GM12872 (cell line): ENCODE data around the gene VRTN.

Experiments
- TF ChIP-seq, protein P1 (sequence below): IDR thresholded peaks from 3 replicates; pipeline ENCODE4 v1.5.1; 2011; ENCODE audit warnings: low read depth, mild to moderate bottlenecking, low read length, moderate library complexity; ENCODE audit not compliant: insufficient read depth

Gene VRTN, protein sequence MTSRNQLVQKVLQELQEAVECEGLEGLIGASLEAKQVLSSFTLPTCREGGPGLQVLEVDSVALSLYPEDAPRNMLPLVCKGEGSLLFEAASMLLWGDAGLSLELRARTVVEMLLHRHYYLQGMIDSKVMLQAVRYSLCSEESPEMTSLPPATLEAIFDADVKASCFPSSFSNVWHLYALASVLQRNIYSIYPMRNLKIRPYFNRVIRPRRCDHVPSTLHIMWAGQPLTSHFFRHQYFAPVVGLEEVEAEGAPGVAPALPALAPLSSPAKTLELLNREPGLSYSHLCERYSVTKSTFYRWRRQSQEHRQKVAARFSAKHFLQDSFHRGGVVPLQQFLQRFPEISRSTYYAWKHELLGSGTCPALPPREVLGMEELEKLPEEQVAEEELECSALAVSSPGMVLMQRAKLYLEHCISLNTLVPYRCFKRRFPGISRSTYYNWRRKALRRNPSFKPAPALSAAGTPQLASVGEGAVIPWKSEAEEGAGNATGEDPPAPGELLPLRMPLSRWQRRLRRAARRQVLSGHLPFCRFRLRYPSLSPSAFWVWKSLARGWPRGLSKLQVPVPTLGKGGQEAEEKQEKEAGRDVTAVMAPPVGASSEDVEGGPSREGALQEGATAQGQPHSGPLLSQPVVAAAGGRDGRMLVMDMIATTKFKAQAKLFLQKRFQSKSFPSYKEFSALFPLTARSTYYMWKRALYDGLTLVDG

GRCh38 chr14:74348241-74348734 lies at the start of gene VRTN:
Gene VRTN (plus strand): TSS chr14:74348471. CDS start chr14:74356784, 8,313 bp downstream.
- TF ChIP-seq, protein P1, sequence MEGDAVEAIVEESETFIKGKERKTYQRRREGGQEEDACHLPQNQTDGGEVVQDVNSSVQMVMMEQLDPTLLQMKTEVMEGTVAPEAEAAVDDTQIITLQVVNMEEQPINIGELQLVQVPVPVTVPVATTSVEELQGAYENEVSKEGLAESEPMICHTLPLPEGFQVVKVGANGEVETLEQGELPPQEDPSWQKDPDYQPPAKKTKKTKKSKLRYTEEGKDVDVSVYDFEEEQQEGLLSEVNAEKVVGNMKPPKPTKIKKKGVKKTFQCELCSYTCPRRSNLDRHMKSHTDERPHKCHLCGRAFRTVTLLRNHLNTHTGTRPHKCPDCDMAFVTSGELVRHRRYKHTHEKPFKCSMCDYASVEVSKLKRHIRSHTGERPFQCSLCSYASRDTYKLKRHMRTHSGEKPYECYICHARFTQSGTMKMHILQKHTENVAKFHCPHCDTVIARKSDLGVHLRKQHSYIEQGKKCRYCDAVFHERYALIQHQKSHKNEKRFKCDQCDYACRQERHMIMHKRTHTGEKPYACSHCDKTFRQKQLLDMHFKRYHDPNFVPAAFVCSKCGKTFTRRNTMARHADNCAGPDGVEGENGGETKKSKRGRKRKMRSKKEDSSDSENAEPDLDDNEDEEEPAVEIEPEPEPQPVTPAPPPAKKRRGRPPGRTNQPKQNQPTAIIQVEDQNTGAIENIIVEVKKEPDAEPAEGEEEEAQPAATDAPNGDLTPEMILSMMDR = no peak

DNA sequence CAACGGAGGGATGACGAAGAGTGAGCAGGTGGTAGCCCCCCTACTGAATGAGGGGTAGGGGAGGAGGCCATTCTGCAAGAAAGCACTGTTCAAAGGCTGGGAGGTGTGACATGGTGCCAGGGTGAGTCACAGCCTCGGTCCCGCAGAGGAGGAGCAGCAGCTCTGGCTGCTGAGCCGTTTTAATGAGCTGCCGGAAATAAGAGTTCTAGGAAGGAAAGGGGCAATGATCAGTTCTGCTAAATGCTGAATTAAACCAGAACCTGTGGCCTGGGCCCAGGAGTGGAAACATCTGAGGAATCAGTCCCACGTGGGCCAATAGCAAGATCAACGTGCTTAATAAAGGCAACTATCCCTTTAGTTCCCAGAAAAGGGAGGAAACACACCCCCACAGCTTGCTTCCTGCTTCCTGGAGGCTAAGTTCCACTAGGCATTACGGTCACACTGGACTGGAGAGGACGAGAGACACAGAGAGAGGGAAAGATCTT lies 49.2 kb upstream of the VRTN start:
- TF ChIP-seq, protein P1 = no peak

DNA sequence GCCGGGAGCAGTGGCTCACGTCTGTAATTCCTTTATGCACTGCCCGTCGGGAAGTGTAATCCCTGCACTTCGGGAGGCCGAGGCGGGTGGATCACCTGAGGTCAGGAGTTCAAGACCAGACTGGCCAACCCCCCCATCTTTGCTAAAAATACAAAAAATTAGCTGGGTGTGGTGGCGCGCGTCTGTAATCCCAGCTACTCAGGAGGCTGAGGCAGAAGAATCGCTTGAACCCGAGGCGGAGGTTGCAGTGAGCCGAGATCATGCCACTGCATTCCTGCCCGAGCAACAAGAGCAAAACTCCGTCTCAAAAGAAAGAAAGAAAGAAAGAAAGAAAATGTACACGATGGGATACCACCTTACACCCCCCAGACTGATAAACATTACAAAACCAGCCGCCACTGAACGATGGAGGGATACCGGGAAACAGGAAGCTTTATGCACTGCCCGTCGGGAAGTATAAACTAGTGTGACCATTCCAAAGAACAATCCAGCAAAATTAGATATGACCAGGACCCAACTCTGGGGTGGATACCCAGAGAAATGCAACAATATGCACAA lies 46.6 kb upstream of the VRTN start:
- TF ChIP-seq, protein P1 = no peak

GRCh38 chr14:74302152-74302628 lies 46.1 kb upstream of the VRTN start:
- TF ChIP-seq, protein P1 = peak; percentile 69

DNA sequence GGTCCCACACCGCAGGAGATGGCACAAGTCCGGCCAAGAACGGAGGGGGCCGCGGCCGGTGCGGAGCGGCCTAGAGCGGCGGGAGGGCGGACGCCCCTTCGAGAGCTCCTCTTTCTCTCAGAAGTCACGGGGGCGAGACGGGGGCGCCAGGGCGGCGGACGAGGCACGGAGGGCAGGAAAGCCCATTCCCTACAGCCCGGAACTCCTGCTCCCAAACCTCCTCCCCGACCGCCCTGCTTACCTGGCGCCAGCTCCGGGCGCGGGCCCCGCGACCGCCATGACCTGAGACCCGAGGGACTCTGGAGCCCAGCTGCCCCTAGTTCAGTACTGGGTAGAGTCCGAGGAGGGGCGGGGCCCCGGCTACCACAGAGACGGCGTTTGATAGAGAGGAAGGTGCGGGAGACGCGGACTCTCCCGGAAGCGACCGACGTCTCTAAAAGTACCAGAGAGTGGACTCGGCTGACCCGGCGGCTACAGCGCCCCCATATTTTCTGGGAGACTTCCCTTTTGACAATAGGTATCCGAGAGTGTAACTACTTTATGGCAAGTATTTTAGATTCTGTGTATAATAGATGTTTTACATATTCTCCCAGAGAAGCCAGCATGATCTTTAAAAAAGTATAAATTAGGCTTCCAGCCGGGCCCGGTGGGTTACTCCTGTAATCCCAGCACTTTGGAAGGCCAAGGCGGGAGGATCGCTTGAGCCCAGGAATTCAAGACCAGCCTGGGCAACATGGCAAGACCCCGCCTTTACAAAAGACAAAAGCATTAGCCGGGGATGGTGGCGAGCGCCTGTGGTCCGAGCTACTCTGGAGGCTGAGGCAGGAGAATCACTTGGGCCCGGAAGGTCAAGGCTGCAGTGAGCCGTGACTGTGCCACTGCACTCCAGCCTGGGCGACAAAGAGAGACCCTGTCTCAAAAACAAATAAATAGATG lies 45.4 kb upstream of the VRTN start, which contains the start of gene ABCD4:
TSS of gene ABCD4 (minus strand) at position 301 of the 936 bp plus-strand sequence. CDS start at position 279, 22 bp downstream.
- TF ChIP-seq, protein P1 = peak; percentile 56

- TF ChIP-seq, protein P1 = no peak
These were observed 39.6 kb upstream of the VRTN start for GRCh38 chr14:74308695-74309094.
